Measurements from ENCODE around the gene SYTL3.
"Not testable (repeated sequence)": the region's sequence is repeated elsewhere in the genome, so short reads cannot be mapped to it uniquely, and the experiment has no call there.

The SYTL3 gene

DNA sequence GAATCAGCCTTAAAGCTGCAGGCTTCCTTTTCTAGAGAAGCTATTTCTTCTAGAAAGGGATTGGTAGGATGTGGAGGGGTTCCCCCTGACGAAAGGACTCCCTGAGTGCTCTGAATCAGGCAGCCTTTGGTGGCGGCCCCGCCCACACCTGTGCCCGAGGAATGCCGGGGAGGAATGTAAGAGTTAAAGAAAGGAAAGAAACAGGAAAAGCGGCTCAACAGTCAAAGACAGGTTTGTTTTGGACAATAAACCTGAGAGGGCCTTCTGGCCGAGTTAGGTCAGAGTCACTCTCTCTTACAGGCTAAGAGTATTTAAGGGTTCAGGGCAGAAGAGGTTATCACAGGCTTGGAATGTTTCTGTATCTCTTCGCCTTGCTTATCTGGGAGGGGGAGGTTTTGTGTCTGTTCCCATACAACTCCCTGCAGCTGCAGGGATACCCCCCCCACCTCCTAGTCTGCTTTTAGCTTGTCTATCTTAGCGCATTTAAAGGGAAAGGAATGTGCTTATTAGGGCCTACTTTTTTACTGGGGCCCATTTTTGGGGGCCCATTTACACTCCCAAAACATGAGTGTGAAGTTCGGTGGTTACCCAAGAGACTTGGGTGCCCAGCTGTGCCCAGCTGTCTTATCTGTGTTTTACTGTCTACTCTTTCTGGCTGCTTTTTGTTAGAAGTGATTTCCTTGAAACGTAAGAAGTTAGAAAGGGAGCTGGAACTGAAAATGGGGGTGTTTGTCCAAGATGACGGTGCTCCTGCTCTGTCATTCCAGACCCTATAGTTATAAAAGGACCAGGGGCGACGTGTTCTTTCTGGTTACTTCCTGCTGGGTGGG is 38.1 kb upstream of the SYTL3 start:
- Histone ChIP-seq H2BK12ac (ENCODE audit: low read length) (no peak overlapping the region), H3K4me3 (ENCODE audit: low read depth, low read length) (no peak overlapping the region), H3K4me2 (ENCODE audit: low read length) (peak overlapping the region; percentile 73), H3K36me3 (ENCODE audit: control insufficient read depth in 1 of 2, insufficient read depth in 2 of 2, low read length in 2 of 2) (peaks cover 23 to 24% of the 10 kb centered on the region in 2 experiments), H3K14ac (ENCODE audit: low read length) (peak overlapping the region; percentile 38), H3K4me1 (ENCODE audit: control insufficient read depth in 1 of 2, insufficient read depth in 2 of 2, low read length in 2 of 2) (peaks cover 21 to 29% of the 10 kb centered on the region in 2 experiments), H3K9me3 (ENCODE audit: insufficient read depth, low read depth, low read length) (no peaks in the 10 kb centered on the region), H3K9ac (ENCODE audit: low read length) (no peak overlapping the region), H3K79me1 (ENCODE audit: low read length) (peaks cover 17% of the 10 kb centered on the region), H3K27me3 (ENCODE audit: insufficient read depth, low read length) (no peaks in the 10 kb centered on the region), H2AFZ (ENCODE audit: insufficient read depth, low read length, poor library complexity) (no peak overlapping the region), H3K23ac (ENCODE audit: low read length) (no peak overlapping the region), H3K4ac (ENCODE audit: low read depth, low read length) (no peak overlapping the region), H3K79me2 (ENCODE audit: control insufficient read depth, insufficient read depth, low read length, poor library complexity) (peaks cover 3% of the 10 kb centered on the region), H4K91ac (ENCODE audit: low read depth, low read length) (peak overlapping the region; percentile 53), H4K8ac (ENCODE audit: low read depth, low read length) (peak overlapping the region; percentile 61), H2AK5ac (ENCODE audit: low read length) (no peak overlapping the region), H3K27ac (ENCODE audit: low read depth, low read length) (peak overlapping the region; percentile 96), H4K12ac (ENCODE audit: low read depth, low read length) (no peak overlapping the region), H3K18ac (ENCODE audit: low read length) (no peak overlapping the region), H2BK120ac (ENCODE audit: insufficient read depth, low read length, poor library complexity) (peak overlapping the region; percentile 85), H2BK5ac (ENCODE audit: low read depth, low read length, poor library complexity) (peak overlapping the region; percentile 92)
- no CpG with 5 or more reads among the region's 14 CpGs for WGBS (ENCODE audit: extremely low coverage, insufficient coverage, insufficient read length)
- DNase-seq, result peak; percentile 19 to 37

DNA sequence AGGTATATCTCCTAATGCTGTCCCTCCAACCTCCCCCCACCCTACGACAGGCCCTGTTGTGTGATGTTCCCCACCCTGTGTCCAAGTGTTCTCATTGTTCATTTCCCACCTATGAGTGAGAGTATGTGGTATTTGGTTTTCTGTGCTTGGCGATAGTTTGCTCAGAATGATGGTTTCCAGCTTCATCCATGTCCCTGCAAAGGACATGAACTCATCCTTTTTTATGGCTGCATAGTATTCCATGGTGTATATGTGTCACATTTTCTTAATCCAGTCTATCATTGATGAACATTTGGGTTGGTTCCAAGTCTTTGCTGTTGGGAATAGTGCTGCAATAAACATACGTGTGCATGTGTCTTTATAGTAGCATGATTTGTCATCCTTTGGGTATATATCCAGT is 35.2 kb upstream of the SYTL3 start:
- not testable (repeated sequence) for H3K4ac ChIP-seq (ENCODE audit: low read depth, low read length); H3K9me3 ChIP-seq (ENCODE audit: insufficient read depth, low read depth, low read length); H2AFZ ChIP-seq (ENCODE audit: insufficient read depth, low read length, poor library complexity); H3K4me2 ChIP-seq (ENCODE audit: low read length); H3K27ac ChIP-seq (ENCODE audit: low read depth, low read length); H3K79me2 ChIP-seq (ENCODE audit: control insufficient read depth, insufficient read depth, low read length, poor library complexity); H2BK120ac ChIP-seq (ENCODE audit: insufficient read depth, low read length, poor library complexity); H3K36me3 ChIP-seq (ENCODE audit: control insufficient read depth in 1 of 2, insufficient read depth in 2 of 2, low read length in 2 of 2); H3K23ac ChIP-seq (ENCODE audit: low read length); H4K12ac ChIP-seq (ENCODE audit: low read depth, low read length); DNase-seq; H4K8ac ChIP-seq (ENCODE audit: low read depth, low read length); H3K4me3 ChIP-seq (ENCODE audit: low read depth, low read length); H4K91ac ChIP-seq (ENCODE audit: low read depth, low read length); H2BK12ac ChIP-seq (ENCODE audit: low read length); H3K18ac ChIP-seq (ENCODE audit: low read length); H3K14ac ChIP-seq (ENCODE audit: low read length); H3K27me3 ChIP-seq (ENCODE audit: insufficient read depth, low read length); H2BK5ac ChIP-seq (ENCODE audit: low read depth, low read length, poor library complexity); H2AK5ac ChIP-seq (ENCODE audit: low read length); H3K9ac ChIP-seq (ENCODE audit: low read length)
- Histone ChIP-seq H3K4me1 (ENCODE audit: control insufficient read depth in 1 of 2, insufficient read depth in 2 of 2, low read length in 2 of 2) (peaks cover 17 to 21% of the 10 kb centered on the region in 2 experiments), H3K79me1 (ENCODE audit: low read length) (peaks cover 14% of the 10 kb centered on the region)
- WGBS (ENCODE audit: extremely low coverage, insufficient coverage, insufficient read length), result no CpG with 5 or more reads among the region's 3 CpGs

DNA sequence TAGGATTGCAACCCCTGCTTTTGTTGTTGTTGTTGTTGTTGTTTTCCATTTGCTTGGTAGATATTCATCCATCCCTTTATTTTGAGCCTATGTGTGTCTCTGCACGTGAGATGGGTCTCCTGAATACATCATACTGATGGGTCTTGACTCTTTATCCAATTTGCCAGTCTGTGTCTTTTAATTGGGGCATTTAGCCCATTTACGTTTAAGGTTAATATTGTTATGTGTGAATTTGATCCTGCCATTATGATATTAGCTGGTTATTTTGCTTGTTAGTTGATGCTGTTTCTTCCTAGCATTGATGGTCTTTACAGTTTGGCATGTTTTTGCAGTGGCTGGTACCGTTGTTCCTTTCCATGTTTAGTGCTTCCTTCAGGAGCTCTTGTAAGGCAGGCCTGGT is 31.6 kb upstream of the SYTL3 start:
- H3K4me3 ChIP-seq (ENCODE audit: low read depth, low read length); H4K8ac ChIP-seq (ENCODE audit: low read depth, low read length); H2AFZ ChIP-seq (ENCODE audit: insufficient read depth, low read length, poor library complexity); H3K79me2 ChIP-seq (ENCODE audit: control insufficient read depth, insufficient read depth, low read length, poor library complexity); H3K4me2 ChIP-seq (ENCODE audit: low read length); H3K27me3 ChIP-seq (ENCODE audit: insufficient read depth, low read length); H4K12ac ChIP-seq (ENCODE audit: low read depth, low read length); H3K79me1 ChIP-seq (ENCODE audit: low read length); H2AK5ac ChIP-seq (ENCODE audit: low read length); H3K14ac ChIP-seq (ENCODE audit: low read length); H3K27ac ChIP-seq (ENCODE audit: low read depth, low read length); H3K9ac ChIP-seq (ENCODE audit: low read length); H4K91ac ChIP-seq (ENCODE audit: low read depth, low read length); DNase-seq; H3K4me1 ChIP-seq (ENCODE audit: control insufficient read depth in 1 of 2, insufficient read depth in 2 of 2, low read length in 2 of 2); H3K4ac ChIP-seq (ENCODE audit: low read depth, low read length); H3K18ac ChIP-seq (ENCODE audit: low read length); H3K23ac ChIP-seq (ENCODE audit: low read length); H3K9me3 ChIP-seq (ENCODE audit: insufficient read depth, low read depth, low read length); H2BK120ac ChIP-seq (ENCODE audit: insufficient read depth, low read length, poor library complexity); H2BK12ac ChIP-seq (ENCODE audit: low read length); H2BK5ac ChIP-seq (ENCODE audit: low read depth, low read length, poor library complexity): not testable (repeated sequence)
- WGBS (ENCODE audit: extremely low coverage, insufficient coverage, insufficient read length), result no CpG with 5 or more reads among the region's 3 CpGs
- peaks cover 13 to 18% of the 10 kb centered on the region in 2 experiments for H3K36me3 ChIP-seq (ENCODE audit: control insufficient read depth in 1 of 2, insufficient read depth in 2 of 2, low read length in 2 of 2)

DNA sequence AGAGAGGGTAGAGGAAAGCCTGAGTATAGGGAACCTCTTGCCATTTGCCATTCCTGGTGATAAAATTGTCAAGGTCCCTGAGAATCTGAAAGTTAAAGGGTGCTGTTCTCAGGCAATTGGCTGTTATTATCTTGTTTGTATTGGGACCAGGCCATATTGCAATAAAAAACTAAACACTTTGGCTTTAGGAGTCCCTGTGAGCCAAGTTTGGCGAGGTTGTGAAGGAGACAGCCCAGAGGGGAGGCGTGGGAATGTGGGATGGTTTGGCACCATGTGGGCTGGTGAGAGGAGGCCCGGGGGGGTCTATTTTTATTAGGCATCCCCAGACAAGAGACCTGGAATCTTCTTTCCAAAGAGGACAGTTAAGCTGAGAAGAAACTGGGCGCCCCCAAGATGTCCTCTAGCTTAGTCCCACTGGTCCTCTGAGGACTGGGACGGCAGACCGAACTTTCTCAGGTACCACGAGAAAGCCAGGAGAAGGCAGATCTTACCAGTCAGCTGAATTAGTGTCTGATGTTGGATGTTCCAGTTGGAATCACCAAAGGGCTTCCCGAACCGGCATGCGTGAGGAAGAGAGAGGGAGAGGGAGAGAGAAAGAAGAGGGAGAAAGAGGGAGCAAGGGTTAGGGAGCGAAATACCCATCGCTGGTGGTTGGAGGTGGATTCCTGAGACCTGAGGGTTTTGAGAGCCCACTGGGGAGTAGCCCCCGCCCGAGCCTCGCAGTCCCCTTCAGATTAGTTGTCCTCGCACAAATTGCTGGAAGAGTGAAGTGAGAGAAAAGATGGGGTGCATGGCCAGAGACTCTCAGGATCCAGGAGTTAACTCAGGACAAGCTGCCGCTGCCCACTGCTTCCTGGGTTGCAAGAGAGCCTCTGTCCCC is 29.7 kb upstream of the SYTL3 start:
- Histone ChIP-seq H3K36me3 (ENCODE audit: control insufficient read depth in 1 of 2, insufficient read depth in 2 of 2, low read length in 2 of 2) (peaks cover 17 to 19% of the 10 kb centered on the region in 2 experiments), H3K27ac (ENCODE audit: low read depth, low read length) (no peak overlapping the region), H3K4me1 (ENCODE audit: control insufficient read depth in 1 of 2, insufficient read depth in 2 of 2, low read length in 2 of 2) (no peaks in the 10 kb centered on the region), H3K27me3 (ENCODE audit: insufficient read depth, low read length) (no peaks in the 10 kb centered on the region), H2BK120ac (ENCODE audit: insufficient read depth, low read length, poor library complexity) (no peak overlapping the region), H3K23ac (ENCODE audit: low read length) (no peak overlapping the region), H2BK12ac (ENCODE audit: low read length) (no peak overlapping the region), H4K12ac (ENCODE audit: low read depth, low read length) (no peak overlapping the region), H2AK5ac (ENCODE audit: low read length) (no peak overlapping the region), H2AFZ (ENCODE audit: insufficient read depth, low read length, poor library complexity) (no peak overlapping the region), H4K8ac (ENCODE audit: low read depth, low read length) (no peak overlapping the region), H3K4me3 (ENCODE audit: low read depth, low read length) (no peak overlapping the region), H3K79me1 (ENCODE audit: low read length) (no peaks in the 10 kb centered on the region), H3K14ac (ENCODE audit: low read length) (no peak overlapping the region), H3K79me2 (ENCODE audit: control insufficient read depth, insufficient read depth, low read length, poor library complexity) (no peaks in the 10 kb centered on the region), H3K9me3 (ENCODE audit: insufficient read depth, low read depth, low read length) (no peaks in the 10 kb centered on the region), H3K4ac (ENCODE audit: low read depth, low read length) (no peak overlapping the region), H4K91ac (ENCODE audit: low read depth, low read length) (no peak overlapping the region), H2BK5ac (ENCODE audit: low read depth, low read length, poor library complexity) (no peak overlapping the region), H3K4me2 (ENCODE audit: low read length) (no peak overlapping the region), H3K18ac (ENCODE audit: low read length) (no peak overlapping the region), H3K9ac (ENCODE audit: low read length) (no peak overlapping the region)
- WGBS (ENCODE audit: extremely low coverage, insufficient coverage, insufficient read length), result no CpG with 5 or more reads among the region's 17 CpGs
- no peak for DNase-seq

Measured in trophoblast cell (in vitro differentiated cells and primary cell).